Stimulated activated CD4-positive, alpha-beta T cell treated with anti-CD3 and anti-CD28 coated beads, Interleukin-1b, Interleukin-23, amount 100 ng/mL, for 48 hours (primary cell): ENCODE measurements around the gene ADM.

Source experiments
- DNase-seq: peaks from one replicate; pipeline ENCODE4 v3.0.0-alpha.2; 2020

ADM gene

GRCh38 chr11:10329935-10330334 is 25.1 kb downstream of the ADM start:
- no peak for DNase-seq

- DNase-seq = no peak
These were observed 26.8 kb downstream of the ADM start for GRCh38 chr11:10331548-10332289.

GRCh38 chr11:10333490-10333889 is 28.6 kb downstream of the ADM start:
- DNase-seq = no peak

GRCh38 chr11:10338287-10338686 is 33.4 kb downstream of the ADM start:
- DNase-seq = no peak

GRCh38 chr11:10348650-10349280 is 43.9 kb downstream of the ADM start:
- no peak for DNase-seq

GRCh38 chr11:10349281-10349665 is 44.4 kb downstream of the ADM start:
- no peak for DNase-seq

- DNase-seq = no peak
These were observed 44.9 kb downstream of the ADM start for GRCh38 chr11:10349806-10350205.

GRCh38 chr11:10350334-10350733 is 45.5 kb downstream of the ADM start:
- no peak for DNase-seq

GRCh38 chr11:10351435-10351764 is 46.5 kb downstream of the ADM start:
- no peak for DNase-seq

- no peak for DNase-seq
These were observed 47.1 kb downstream of the ADM start for GRCh38 chr11:10351765-10352641.

GRCh38 chr11:10352921-10353550 is 48.2 kb downstream of the ADM start:
- no peak for DNase-seq

- no peak for DNase-seq
These were observed 49.5 kb downstream of the ADM start for GRCh38 chr11:10354389-10354788.

GRCh38 chr11:10355257-10355661 is 50.4 kb downstream of the ADM start:
- DNase-seq = no peak

GRCh38 chr11:10356161-10356560 is 51.3 kb downstream of the ADM start:
- DNase-seq = no peak
